ENCODE results near the gene NPC2.

DNA sequence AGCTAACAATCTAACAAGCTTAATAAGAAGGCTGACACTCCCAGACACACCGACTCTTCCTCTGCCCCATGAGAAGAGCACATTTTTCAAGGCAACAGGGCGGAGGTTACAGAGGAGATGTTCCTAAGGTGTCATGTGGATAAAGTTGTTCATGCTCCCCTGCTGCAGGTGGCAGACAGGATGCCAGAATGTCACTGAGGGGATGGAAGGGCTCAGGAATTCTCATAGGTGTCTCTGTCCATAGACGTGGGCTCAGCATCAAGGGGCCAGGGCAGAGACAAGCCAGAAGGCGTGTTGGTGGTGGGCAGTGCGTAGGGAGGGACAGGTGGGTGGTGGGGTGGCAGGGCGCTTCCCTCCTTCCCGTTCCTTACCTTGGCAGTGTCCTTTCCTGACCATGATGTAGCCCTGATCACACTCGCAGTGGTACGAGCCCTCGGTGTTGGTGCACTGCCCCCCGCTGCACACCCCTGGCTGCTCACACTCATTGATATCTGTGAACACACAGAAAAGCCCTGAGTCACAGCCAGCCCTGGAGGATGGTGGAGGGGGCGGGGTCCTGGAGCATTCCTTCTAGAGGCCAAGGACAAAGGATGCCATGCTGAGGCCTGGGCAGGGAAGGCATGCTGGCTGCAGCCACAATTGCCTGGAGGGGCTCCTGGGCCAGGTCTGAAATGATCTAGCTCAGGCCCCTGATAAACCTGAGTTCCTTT lies 23.5 kb upstream of the NPC2 start:
- TF ChIP-seq, protein P1, sequence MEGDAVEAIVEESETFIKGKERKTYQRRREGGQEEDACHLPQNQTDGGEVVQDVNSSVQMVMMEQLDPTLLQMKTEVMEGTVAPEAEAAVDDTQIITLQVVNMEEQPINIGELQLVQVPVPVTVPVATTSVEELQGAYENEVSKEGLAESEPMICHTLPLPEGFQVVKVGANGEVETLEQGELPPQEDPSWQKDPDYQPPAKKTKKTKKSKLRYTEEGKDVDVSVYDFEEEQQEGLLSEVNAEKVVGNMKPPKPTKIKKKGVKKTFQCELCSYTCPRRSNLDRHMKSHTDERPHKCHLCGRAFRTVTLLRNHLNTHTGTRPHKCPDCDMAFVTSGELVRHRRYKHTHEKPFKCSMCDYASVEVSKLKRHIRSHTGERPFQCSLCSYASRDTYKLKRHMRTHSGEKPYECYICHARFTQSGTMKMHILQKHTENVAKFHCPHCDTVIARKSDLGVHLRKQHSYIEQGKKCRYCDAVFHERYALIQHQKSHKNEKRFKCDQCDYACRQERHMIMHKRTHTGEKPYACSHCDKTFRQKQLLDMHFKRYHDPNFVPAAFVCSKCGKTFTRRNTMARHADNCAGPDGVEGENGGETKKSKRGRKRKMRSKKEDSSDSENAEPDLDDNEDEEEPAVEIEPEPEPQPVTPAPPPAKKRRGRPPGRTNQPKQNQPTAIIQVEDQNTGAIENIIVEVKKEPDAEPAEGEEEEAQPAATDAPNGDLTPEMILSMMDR (IDR thresholded peaks at IDR 0.05), result no peak
- no peak for TF ChIP-seq POLR2A (IDR thresholded peaks at IDR 0.05)
